Measurements from ENCODE around the gene ARSK.
"Not testable (repeated sequence)": the region's sequence is repeated elsewhere in the genome, so short reads cannot be mapped to it uniquely, and the experiment has no call there.

Gene ARSK

DNA sequence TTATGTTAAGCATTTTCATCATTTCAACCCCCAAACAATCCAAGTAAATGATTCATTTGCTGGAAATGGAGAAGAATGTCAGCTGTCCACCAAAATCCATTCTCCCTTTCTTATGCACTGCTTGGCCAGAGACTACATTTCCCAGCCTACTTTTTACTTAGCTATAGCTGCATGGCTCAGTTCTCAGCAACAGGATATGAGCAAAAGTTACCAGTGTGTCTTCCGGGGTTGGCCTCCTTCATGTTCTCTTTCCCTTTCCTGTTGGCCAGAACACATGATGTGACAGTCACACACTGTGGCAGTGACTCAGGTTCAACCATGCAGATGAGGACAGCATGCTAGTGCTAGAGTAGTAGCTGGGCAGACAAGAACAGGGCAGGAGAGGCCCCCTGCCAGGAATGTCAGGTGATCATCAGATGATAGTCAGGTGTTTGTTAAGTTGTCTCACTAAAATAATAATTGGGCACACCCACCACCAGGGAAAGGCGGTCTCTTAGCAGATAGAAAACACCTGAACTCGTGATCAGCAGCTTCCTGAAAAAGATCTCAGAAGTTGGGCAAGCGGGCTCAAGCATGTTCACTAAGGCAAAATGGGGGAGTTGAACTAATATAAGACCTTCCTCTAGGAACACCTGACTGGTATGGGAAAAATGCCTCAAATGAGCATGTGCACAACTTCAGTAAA lies 77.2 kb downstream of the ARSK start:
- Histone ChIP-seq H3K23ac (ENCODE audit: low read length) (no peak overlapping the region), H3K4me2 (ENCODE audit: low read length) (no peak overlapping the region), H2BK12ac (ENCODE audit: low read length) (no peak overlapping the region), H3K79me1 (ENCODE audit: low read length) (no peaks in the 10 kb centered on the region), H3K79me2 (ENCODE audit: control insufficient read depth, insufficient read depth, low read length, poor library complexity) (no peaks in the 10 kb centered on the region), H3K18ac (ENCODE audit: low read length) (no peak overlapping the region), H3K27me3 (ENCODE audit: insufficient read depth, low read length) (no peaks in the 10 kb centered on the region), H4K12ac (ENCODE audit: low read depth, low read length) (no peak overlapping the region), H4K8ac (ENCODE audit: low read depth, low read length) (no peak overlapping the region), H3K4me3 (ENCODE audit: low read depth, low read length) (no peak overlapping the region), H2BK5ac (ENCODE audit: low read depth, low read length, poor library complexity) (no peak overlapping the region), H4K91ac (ENCODE audit: low read depth, low read length) (no peak overlapping the region), H3K4me1 (ENCODE audit: control insufficient read depth in 1 of 2, insufficient read depth in 2 of 2, low read length in 2 of 2) (no peaks in the 10 kb centered on the region), H3K36me3 (ENCODE audit: control insufficient read depth in 1 of 2, insufficient read depth in 2 of 2, low read length in 2 of 2) (no peaks in the 10 kb centered on the region), H3K27ac (ENCODE audit: low read depth, low read length) (no peak overlapping the region), H3K4ac (ENCODE audit: low read depth, low read length) (no peak overlapping the region), H2AFZ (ENCODE audit: insufficient read depth, low read length, poor library complexity) (no peak overlapping the region), H2AK5ac (ENCODE audit: low read length) (no peak overlapping the region), H3K14ac (ENCODE audit: low read length) (no peak overlapping the region), H3K9ac (ENCODE audit: low read length) (no peak overlapping the region), H3K9me3 (ENCODE audit: insufficient read depth, low read depth, low read length) (peaks cover 2% of the 10 kb centered on the region), H2BK120ac (ENCODE audit: insufficient read depth, low read length, poor library complexity) (no peak overlapping the region)
- no CpG with 5 or more reads among the region's 4 CpGs for WGBS (ENCODE audit: extremely low coverage, insufficient coverage, insufficient read length)
- peak; percentile 38 to 56 for DNase-seq

- WGBS (ENCODE audit: extremely low coverage, insufficient coverage, insufficient read length) = no CpG with 5 or more reads among the region's 2 CpGs
- not testable (repeated sequence) for H3K79me1 ChIP-seq (ENCODE audit: low read length); H4K91ac ChIP-seq (ENCODE audit: low read depth, low read length); H4K8ac ChIP-seq (ENCODE audit: low read depth, low read length); H2BK5ac ChIP-seq (ENCODE audit: low read depth, low read length, poor library complexity); H3K14ac ChIP-seq (ENCODE audit: low read length); H3K4me2 ChIP-seq (ENCODE audit: low read length); H2BK12ac ChIP-seq (ENCODE audit: low read length); H3K23ac ChIP-seq (ENCODE audit: low read length); H3K36me3 ChIP-seq (ENCODE audit: control insufficient read depth in 1 of 2, insufficient read depth in 2 of 2, low read length in 2 of 2); H3K9me3 ChIP-seq (ENCODE audit: insufficient read depth, low read depth, low read length); H2AK5ac ChIP-seq (ENCODE audit: low read length); H3K4me3 ChIP-seq (ENCODE audit: low read depth, low read length); H3K4me1 ChIP-seq (ENCODE audit: control insufficient read depth in 1 of 2, insufficient read depth in 2 of 2, low read length in 2 of 2); DNase-seq; H2AFZ ChIP-seq (ENCODE audit: insufficient read depth, low read length, poor library complexity); H3K18ac ChIP-seq (ENCODE audit: low read length); H3K27me3 ChIP-seq (ENCODE audit: insufficient read depth, low read length); H2BK120ac ChIP-seq (ENCODE audit: insufficient read depth, low read length, poor library complexity); H3K27ac ChIP-seq (ENCODE audit: low read depth, low read length); H3K79me2 ChIP-seq (ENCODE audit: control insufficient read depth, insufficient read depth, low read length, poor library complexity); H4K12ac ChIP-seq (ENCODE audit: low read depth, low read length); H3K4ac ChIP-seq (ENCODE audit: low read depth, low read length); H3K9ac ChIP-seq (ENCODE audit: low read length)
Measured at GRCh38 chr5:95632942-95633341, 78.0 kb downstream of the ARSK start.

DNA sequence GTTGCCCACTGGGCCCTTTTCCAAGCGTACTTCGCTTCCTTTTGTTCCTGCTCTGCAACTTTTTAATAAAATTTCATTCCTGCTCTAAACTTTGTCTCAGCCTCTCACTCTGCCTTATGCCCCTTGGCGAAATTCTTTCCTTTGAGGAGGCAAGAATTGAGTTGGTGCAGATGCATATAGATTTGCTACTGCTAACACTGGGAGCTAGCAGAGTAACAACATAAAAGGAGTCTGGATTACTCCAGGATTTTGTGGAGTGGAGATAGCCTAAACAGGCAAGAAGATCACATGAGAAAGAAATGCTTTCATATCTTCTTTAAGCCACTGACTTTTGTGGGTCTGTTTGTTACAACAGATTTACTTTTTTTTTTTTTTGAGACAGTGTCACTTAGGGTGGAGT lies 78.8 kb downstream of the ARSK start:
- no peak overlapping the region for H3K4me2 ChIP-seq (ENCODE audit: low read length)
- no CpG with 5 or more reads among the region's 3 CpGs for WGBS (ENCODE audit: extremely low coverage, insufficient coverage, insufficient read length)
- no peak overlapping the region for H3K4me3 ChIP-seq (ENCODE audit: low read depth, low read length)
- no peak overlapping the region for H3K4ac ChIP-seq (ENCODE audit: low read depth, low read length)
- no peak overlapping the region for H2AK5ac ChIP-seq (ENCODE audit: low read length)
- H4K12ac ChIP-seq (ENCODE audit: low read depth, low read length) = no peak overlapping the region
- no peak overlapping the region for H4K91ac ChIP-seq (ENCODE audit: low read depth, low read length)
- no peak overlapping the region for H4K8ac ChIP-seq (ENCODE audit: low read depth, low read length)
- no peak overlapping the region for H3K14ac ChIP-seq (ENCODE audit: low read length)
- no peak overlapping the region for H2BK120ac ChIP-seq (ENCODE audit: insufficient read depth, low read length, poor library complexity)
- H3K18ac ChIP-seq (ENCODE audit: low read length) = no peak overlapping the region
- no peak overlapping the region for H2BK5ac ChIP-seq (ENCODE audit: low read depth, low read length, poor library complexity)
- H3K4me1 ChIP-seq (ENCODE audit: control insufficient read depth in 1 of 2, insufficient read depth in 2 of 2, low read length in 2 of 2) = no peaks in the 10 kb centered on the region
- no peak overlapping the region for H2BK12ac ChIP-seq (ENCODE audit: low read length)
- H3K9ac ChIP-seq (ENCODE audit: low read length) = no peak overlapping the region
- H3K9me3 ChIP-seq (ENCODE audit: insufficient read depth, low read depth, low read length) = peaks cover 2% of the 10 kb centered on the region
- H3K79me1 ChIP-seq (ENCODE audit: low read length) = no peaks in the 10 kb centered on the region
- no peaks in the 10 kb centered on the region for H3K36me3 ChIP-seq (ENCODE audit: control insufficient read depth in 1 of 2, insufficient read depth in 2 of 2, low read length in 2 of 2)
- H3K27ac ChIP-seq (ENCODE audit: low read depth, low read length) = no peak overlapping the region
- no peak overlapping the region for H3K23ac ChIP-seq (ENCODE audit: low read length)
- H3K27me3 ChIP-seq (ENCODE audit: insufficient read depth, low read length) = no peaks in the 10 kb centered on the region
- H3K79me2 ChIP-seq (ENCODE audit: control insufficient read depth, insufficient read depth, low read length, poor library complexity) = no peaks in the 10 kb centered on the region
- no peak overlapping the region for H2AFZ ChIP-seq (ENCODE audit: insufficient read depth, low read length, poor library complexity)
- DNase-seq = peak in 1 of 2 donors; percentile 31

- Histone ChIP-seq H3K4me3 (ENCODE audit: low read depth, low read length) (no peak overlapping the region), H4K8ac (ENCODE audit: low read depth, low read length) (no peak overlapping the region), H3K36me3 (ENCODE audit: control insufficient read depth in 1 of 2, insufficient read depth in 2 of 2, low read length in 2 of 2) (no peaks in the 10 kb centered on the region), H2BK5ac (ENCODE audit: low read depth, low read length, poor library complexity) (no peak overlapping the region), H3K4me2 (ENCODE audit: low read length) (no peak overlapping the region), H3K4me1 (ENCODE audit: control insufficient read depth in 1 of 2, insufficient read depth in 2 of 2, low read length in 2 of 2) (no peaks in the 10 kb centered on the region), H3K27ac (ENCODE audit: low read depth, low read length) (no peak overlapping the region), H3K79me2 (ENCODE audit: control insufficient read depth, insufficient read depth, low read length, poor library complexity) (no peaks in the 10 kb centered on the region), H3K4ac (ENCODE audit: low read depth, low read length) (no peak overlapping the region), H4K12ac (ENCODE audit: low read depth, low read length) (no peak overlapping the region), H3K18ac (ENCODE audit: low read length) (no peak overlapping the region), H3K9me3 (ENCODE audit: insufficient read depth, low read depth, low read length) (no peaks in the 10 kb centered on the region), H2BK120ac (ENCODE audit: insufficient read depth, low read length, poor library complexity) (no peak overlapping the region), H3K14ac (ENCODE audit: low read length) (no peak overlapping the region), H4K91ac (ENCODE audit: low read depth, low read length) (no peak overlapping the region), H2BK12ac (ENCODE audit: low read length) (no peak overlapping the region), H3K79me1 (ENCODE audit: low read length) (no peaks in the 10 kb centered on the region), H3K9ac (ENCODE audit: low read length) (no peak overlapping the region), H2AK5ac (ENCODE audit: low read length) (no peak overlapping the region), H2AFZ (ENCODE audit: insufficient read depth, low read length, poor library complexity) (no peak overlapping the region), H3K27me3 (ENCODE audit: insufficient read depth, low read length) (no peaks in the 10 kb centered on the region), H3K23ac (ENCODE audit: low read length) (no peak overlapping the region)
- no peak for DNase-seq
- WGBS (ENCODE audit: extremely low coverage, insufficient coverage, insufficient read length) = no CpG with 5 or more reads among the region's 3 CpGs
Measured at GRCh38 chr5:95634081-95634480, 79.2 kb downstream of the ARSK start.
